Head of caudate nucleus (tissue), 42 donors: ENCODE results near the gene NDUFA12.

Experiments used
- DNase-seq, 42 donors: peaks; one replicate each; pipeline versions ENCODE4 v3.0.0 to v3.0.0-alpha.2; 2020 to 2021; ENCODE audit warnings: mixed read lengths in 7 of 42
- intact Hi-C: fragments of 100-400 bp; cut with DNase I; formaldehyde crosslinking; loops from one replicate; pipeline ENCODE4 v1.15.0; 2022

Gene NDUFA12

GRCh38 chr12:94952325-94952724 lies 51.2 kb downstream of the NDUFA12 start:
- intact Hi-C loops, result no loop called here
- DNase-seq, result no peak

- no peak for DNase-seq
- intact Hi-C loops, result no loop called here
Measured at GRCh38 chr12:94951071-94951934, 52.2 kb downstream of the NDUFA12 start.

GRCh38 chr12:94948232-94948810 lies 55.2 kb downstream of the NDUFA12 start:
- intact Hi-C loops, result no loop called here
- DNase-seq, result no peak

DNA sequence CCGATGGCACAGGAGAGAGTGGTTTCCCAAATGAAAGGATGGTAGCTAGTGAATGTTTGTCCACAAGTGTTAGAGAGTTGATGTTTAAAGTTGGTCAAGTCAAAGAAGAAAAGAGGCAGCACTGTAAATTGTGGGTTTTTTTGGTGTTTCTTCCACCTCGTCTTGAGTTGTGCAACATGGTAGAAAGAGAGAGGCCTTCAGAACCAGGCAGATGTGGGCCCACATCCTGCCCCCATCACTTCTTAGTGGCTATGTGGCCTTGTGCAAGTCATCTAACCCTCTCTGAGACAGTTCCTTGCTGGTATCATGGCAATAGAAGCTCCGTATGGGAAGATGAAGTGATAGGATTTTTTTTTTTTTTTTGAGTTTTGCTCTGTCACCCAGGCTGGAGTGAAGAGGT lies 60.8 kb downstream of the NDUFA12 start:
- no peak for DNase-seq
- intact Hi-C loops, result no loop called here

GRCh38 chr12:94941440-94941862 lies 62.0 kb downstream of the NDUFA12 start:
- intact Hi-C loops, result no loop called here
- peak in 23 of 42 donors; percentile 3 to 65 (median 19) for DNase-seq

- DNase-seq, result no peak
- intact Hi-C loops, result no loop called here
Measured at GRCh38 chr12:94940771-94941170, 62.7 kb downstream of the NDUFA12 start.

DNA sequence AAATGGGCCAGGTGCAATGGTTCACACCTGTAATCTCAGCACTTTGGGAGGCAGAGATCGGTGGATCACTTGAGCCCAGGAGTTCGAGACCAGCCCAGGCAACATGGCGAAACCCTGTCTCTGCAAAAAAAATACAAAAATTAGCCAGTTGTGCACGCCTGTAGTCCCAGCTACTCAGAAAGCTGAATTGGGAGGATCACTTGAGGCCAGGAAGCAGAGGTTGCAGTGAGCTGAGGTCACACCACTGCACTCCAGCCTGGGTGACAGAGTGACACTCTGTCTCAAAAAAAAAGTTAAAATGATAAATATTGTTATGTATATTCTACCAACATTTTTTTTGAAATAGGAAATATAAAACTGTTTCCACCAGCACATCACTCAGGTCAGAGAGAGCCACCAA lies 64.9 kb downstream of the NDUFA12 start:
- DNase-seq, result no peak
- intact Hi-C loops, result no loop called here

DNA sequence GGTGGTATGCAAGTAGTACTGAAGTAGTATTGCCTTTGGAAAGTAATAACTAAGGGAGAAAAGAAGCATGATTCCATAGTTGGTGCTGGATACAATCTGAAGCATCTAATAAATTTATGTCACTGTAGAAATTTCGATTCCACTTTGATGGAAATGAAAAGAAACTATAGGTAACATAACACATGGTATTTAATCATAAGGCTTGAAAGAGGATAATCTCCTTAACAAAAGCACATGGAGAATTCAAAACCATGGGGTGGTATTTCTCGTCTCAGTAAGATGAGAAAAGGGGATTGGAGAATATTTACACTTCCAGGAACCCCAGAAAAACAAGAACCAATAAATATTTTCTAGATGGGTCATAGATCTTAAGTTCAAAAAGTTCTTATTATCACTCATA lies 72.7 kb downstream of the NDUFA12 start:
- intact Hi-C loops, result no loop called here
- DNase-seq, result no peak

DNA sequence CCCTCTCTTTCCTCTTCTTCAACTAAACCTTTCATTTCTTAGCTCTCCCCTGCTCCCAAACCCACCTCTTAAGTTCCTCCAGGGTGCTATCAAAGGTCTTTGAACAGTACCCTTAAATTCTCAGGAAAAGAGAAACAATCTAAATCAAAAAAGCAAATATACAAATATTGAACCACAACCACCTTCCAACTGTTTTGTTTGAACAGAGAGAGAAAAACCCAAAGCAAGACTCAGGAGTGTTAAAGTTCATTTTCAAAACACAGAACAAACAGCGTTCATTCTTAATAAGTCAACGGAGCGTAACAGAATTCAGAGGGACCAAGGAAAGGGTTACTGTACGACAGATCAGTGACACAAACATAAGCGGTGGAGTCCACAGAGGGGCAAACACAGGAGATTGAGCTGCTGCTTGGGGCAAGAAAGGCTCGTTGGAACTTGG lies 73.3 kb downstream of the NDUFA12 start:
- DNase-seq, result no peak
- intact Hi-C loops, result no loop called here

- no peak for DNase-seq
- intact Hi-C loops, result no loop called here
Measured at GRCh38 chr12:94929780-94930179, 73.7 kb downstream of the NDUFA12 start.

- intact Hi-C loops, result no loop called here
- no peak for DNase-seq
Measured at GRCh38 chr12:94925729-94926128, 77.8 kb downstream of the NDUFA12 start.

DNA sequence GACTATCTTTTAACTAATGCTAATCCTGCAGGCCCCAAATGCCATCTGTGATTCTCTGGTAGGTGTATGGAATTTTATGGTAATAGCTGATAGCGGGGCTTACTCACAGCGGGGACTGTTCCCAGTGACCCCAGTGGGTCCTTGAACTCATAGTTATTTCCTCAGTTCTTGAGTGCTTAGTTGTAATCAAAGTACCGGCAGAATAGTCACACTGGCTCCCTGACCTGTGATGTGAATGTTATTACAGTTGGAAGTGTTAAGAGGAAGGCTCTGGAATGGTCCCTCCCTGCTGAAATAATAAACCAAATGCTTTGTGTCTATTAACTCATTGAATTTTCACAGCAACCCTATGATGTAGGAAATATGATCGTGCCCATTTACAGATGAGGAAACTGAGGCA lies 78.3 kb downstream of the NDUFA12 start:
- intact Hi-C loops, result no loop called here
- no peak for DNase-seq

DNA sequence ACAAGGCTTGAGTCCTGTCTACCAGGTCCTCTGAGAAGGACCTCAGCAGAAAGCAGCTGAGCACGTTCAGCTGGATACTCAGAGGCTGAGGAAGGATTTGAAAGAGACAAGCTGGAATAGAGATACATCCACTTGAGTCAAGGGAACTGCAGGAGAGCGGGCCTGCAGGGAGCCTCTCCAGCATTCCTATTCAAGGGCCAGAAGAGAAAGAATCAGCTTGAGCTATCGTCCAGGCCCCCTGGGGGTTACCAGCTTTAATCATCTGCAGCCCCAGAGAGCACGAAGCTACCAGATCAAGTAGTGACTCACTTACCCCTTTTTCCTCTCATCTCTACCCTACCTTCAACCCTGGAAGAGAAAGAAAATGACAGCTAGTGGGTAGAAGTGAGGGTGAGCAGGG lies 80.9 kb downstream of the NDUFA12 start:
- no peak for DNase-seq
- intact Hi-C loops, result no loop called here
